Suprapubic skin (tissue), 3 donors: ENCODE results near the gene C2orf42.

Experiments used
- EP300 ChIP-seq: sonication (generic); formaldehyde crosslinking; IDR thresholded peaks from one replicate; pipeline ENCODE4 v1.6.1; 2017; ENCODE audit warnings: antibody characterized with exemption
- POLR2A ChIP-seq, 2 donors: fragments of 450-650 bp; IDR thresholded peaks; one replicate each; pipeline ENCODE4 v1.6.1; 2017; ENCODE audit warnings: antibody characterized with exemption in 2 of 2, mild to moderate bottlenecking in 2 of 2, moderate library complexity in 2 of 2
- TF ChIP-seq, protein P1 (sequence below), 2 donors: fragments of 200-600 bp in 1 of 2; fragments of 450-650 bp in 1 of 2; sonication (generic) in 1 of 2; IDR thresholded peaks; one replicate each; pipeline ENCODE4 v1.5.1; 2016 to 2019; ENCODE audit warnings: antibody characterized with exemption in 2 of 2, mild to moderate bottlenecking in 1 of 2, moderate library complexity in 1 of 2

DNA sequence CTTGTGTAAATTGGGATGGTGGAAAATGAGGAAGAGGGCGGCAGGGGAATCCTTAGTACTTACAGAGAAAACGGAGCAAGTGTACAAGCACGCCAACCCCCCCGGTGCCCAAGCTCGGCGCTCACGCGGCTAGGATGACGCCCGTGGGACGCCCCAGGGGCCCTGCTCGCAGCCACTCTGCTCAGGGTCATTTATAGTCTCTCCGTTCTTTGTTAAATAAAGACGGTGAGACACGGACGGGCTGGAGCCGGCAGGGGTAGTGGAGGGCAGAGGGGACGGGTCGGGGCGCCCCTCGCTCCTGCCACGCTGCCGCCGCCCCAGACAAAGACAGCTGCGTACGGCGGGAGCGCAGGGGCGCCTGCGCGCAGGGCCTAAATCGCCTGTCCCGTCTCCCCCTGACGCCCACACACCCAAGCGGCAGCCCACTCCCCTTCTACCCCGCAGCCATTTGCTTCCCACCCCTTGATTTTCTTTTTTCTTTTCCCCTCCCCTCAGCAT lies 65.8 kb downstream of the C2orf42 start:
- TF ChIP-seq, protein P1, sequence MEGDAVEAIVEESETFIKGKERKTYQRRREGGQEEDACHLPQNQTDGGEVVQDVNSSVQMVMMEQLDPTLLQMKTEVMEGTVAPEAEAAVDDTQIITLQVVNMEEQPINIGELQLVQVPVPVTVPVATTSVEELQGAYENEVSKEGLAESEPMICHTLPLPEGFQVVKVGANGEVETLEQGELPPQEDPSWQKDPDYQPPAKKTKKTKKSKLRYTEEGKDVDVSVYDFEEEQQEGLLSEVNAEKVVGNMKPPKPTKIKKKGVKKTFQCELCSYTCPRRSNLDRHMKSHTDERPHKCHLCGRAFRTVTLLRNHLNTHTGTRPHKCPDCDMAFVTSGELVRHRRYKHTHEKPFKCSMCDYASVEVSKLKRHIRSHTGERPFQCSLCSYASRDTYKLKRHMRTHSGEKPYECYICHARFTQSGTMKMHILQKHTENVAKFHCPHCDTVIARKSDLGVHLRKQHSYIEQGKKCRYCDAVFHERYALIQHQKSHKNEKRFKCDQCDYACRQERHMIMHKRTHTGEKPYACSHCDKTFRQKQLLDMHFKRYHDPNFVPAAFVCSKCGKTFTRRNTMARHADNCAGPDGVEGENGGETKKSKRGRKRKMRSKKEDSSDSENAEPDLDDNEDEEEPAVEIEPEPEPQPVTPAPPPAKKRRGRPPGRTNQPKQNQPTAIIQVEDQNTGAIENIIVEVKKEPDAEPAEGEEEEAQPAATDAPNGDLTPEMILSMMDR (IDR thresholded peaks at IDR 0.05), result no peak
- TF ChIP-seq POLR2A (IDR thresholded peaks at IDR 0.05) (peak in 1 of 2 donors; percentile 52), EP300 (no peak)
